ENCODE results near the gene SOX5. TPM values are rescaled to one million over a fixed set of nuclear protein-coding genes. Genes with fewer than 3 reads are reported as not detected.

The SOX5 gene
- total RNA-seq, 1 donor from 2014 or later = 20.1 TPM

- H3K27me3 ChIP-seq = no peaks in the 10 kb centered on the region
- intact Hi-C loops (cut with DNase I) = no loop called here
- no peak for ATAC-seq
Measured at GRCh38 chr12:23853640-23854039, 95.8 kb downstream of the SOX5 start.

GRCh38 chr12:23851602-23852001 is 97.9 kb downstream of the SOX5 start:
- Histone ChIP-seq H3K27ac (no peak overlapping the region), H3K27me3 (no peaks in the 10 kb centered on the region), H3K36me3 (no peaks in the 10 kb centered on the region), H3K4me1 (no peaks in the 10 kb centered on the region), H3K4me3 (no peak overlapping the region), H3K9me3 (no peaks in the 10 kb centered on the region)
- DNase-seq (no peak), ATAC-seq (no peak)
- intact Hi-C loops (cut with DNase I) = no loop called here
- no peak for TF ChIP-seq CTCF (IDR thresholded peaks at IDR 0.05)

More at GRCh38 chr12:23853640-23854039, 95.8 kb downstream of the SOX5 start:
- Histone ChIP-seq H3K4me1 (no peaks in the 10 kb centered on the region), H3K9me3 (no peaks in the 10 kb centered on the region), H3K4me3 (no peak overlapping the region), H3K27ac (no peak overlapping the region), H3K36me3 (no peaks in the 10 kb centered on the region)
- TF ChIP-seq CTCF (IDR thresholded peaks at IDR 0.05) = no peak
- DNase-seq = no peak

GRCh38 chr12:23847857-23848256 is 101.6 kb downstream of the SOX5 start:
- no peak for TF ChIP-seq CTCF (IDR thresholded peaks at IDR 0.05)
- no peak overlapping the region for H3K27ac ChIP-seq
- no peak overlapping the region for H3K4me3 ChIP-seq
- no peaks in the 10 kb centered on the region for H3K4me1 ChIP-seq
- no peaks in the 10 kb centered on the region for H3K9me3 ChIP-seq
- no peak for DNase-seq
- ATAC-seq = no peak
- H3K27me3 ChIP-seq = no peaks in the 10 kb centered on the region
- no peaks in the 10 kb centered on the region for H3K36me3 ChIP-seq
- intact Hi-C loops (cut with DNase I) = no loop called here

- intact Hi-C loops (cut with DNase I) = no loop called here
- DNase-seq = no peak
Measured at GRCh38 chr12:23843958-23844357, 105.5 kb downstream of the SOX5 start.

GRCh38 chr12:23834076-23834475 is 115.4 kb downstream of the SOX5 start:
- no peaks in the 10 kb centered on the region for H3K4me1 ChIP-seq
- no peak for TF ChIP-seq CTCF (IDR thresholded peaks at IDR 0.05)
- H3K9me3 ChIP-seq = no peaks in the 10 kb centered on the region
- no peak overlapping the region for H3K4me3 ChIP-seq
- H3K27ac ChIP-seq = no peak overlapping the region
- no peaks in the 10 kb centered on the region for H3K36me3 ChIP-seq
- no peaks in the 10 kb centered on the region for H3K27me3 ChIP-seq
- no peak for DNase-seq
- ATAC-seq = no peak
- intact Hi-C loops (cut with DNase I) = no loop called here

More at GRCh38 chr12:23843958-23844357, 105.5 kb downstream of the SOX5 start:
- H3K4me1 ChIP-seq = no peaks in the 10 kb centered on the region
- ATAC-seq = no peak
- no peaks in the 10 kb centered on the region for H3K36me3 ChIP-seq
- H3K9me3 ChIP-seq = no peaks in the 10 kb centered on the region
- no peaks in the 10 kb centered on the region for H3K27me3 ChIP-seq
- H3K27ac ChIP-seq = no peak overlapping the region
- H3K4me3 ChIP-seq = no peak overlapping the region
- TF ChIP-seq CTCF (IDR thresholded peaks at IDR 0.05) = no peak

GRCh38 chr12:23831739-23832138 is 117.7 kb downstream of the SOX5 start:
- H3K36me3 ChIP-seq = no peaks in the 10 kb centered on the region
- no peak for DNase-seq
- no peak for TF ChIP-seq CTCF (IDR thresholded peaks at IDR 0.05)
- no peak for ATAC-seq
- H3K27ac ChIP-seq = no peak overlapping the region
- intact Hi-C loops (cut with DNase I) = no loop called here
- no peaks in the 10 kb centered on the region for H3K9me3 ChIP-seq
- H3K4me3 ChIP-seq = no peak overlapping the region
- no peaks in the 10 kb centered on the region for H3K27me3 ChIP-seq
- H3K4me1 ChIP-seq = no peaks in the 10 kb centered on the region

Data from upper lobe of right lung (tissue), 1 donor.